NCI-H2081 (cell line): ENCODE results near the gene YAP1.

Experiments
- DNase-seq, 2 experiments: peaks; one replicate each; lab custom pipeline; 2025; lab: John Stamatoyannopoulos, UW

YAP1 gene

DNA sequence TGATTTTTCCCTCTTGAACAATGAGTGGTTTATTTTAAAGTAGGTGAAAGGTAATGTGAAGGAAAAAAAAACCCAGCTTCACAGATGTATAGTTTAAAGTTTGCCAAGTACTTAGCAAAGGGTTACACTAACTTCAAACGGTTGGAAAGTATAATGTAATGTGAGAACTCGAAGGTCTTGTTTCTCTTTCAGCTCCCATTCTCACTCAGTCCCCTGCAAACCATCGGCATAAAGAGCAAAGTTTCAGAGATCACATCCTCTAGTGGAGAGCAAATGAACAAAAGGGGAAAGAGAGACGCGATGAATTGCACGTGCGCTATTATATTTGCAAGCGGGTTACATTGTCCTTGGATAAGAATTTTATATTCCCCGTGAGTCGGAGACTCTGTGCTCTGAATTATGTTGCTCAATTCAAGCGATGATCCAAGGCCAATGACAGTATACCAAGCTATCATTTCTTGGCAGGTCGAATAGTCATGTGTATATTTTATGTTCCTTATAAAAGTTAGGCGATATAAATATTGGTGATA is 169.5 kb downstream of the YAP1 start:
- no peak for DNase-seq

DNA sequence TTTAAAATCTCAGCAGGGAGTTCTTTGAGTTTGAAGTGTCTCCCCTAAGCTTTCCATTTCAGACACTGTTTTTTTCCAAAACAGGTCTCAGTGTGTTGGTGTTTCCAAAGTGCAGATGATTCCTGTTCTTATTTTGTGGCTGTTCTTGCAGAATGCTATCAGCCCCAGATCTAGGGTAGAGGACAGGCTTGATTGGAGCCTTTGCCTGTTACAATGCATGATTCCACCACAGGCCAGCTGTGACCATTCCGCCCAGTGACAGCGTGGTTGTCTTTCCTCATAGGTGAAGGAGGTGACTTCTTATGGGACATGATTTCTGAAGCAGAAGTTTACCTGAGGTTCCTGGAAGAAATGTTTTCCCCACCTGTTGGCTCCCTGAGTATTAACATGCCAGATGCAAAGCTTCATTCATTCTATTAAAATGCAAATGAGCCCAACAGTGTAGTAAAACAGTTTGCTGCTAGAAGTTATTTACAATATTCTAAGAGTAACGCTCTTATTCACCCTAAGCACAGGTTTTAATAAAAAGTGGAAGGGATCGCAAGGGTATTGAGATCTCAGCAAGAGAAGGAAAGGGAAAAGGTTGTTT is 170.1 kb downstream of the YAP1 start:
- DNase-seq = no peak
